Anterior cingulate cortex (tissue), 58 donors: ENCODE results near the gene SPATA13.
"Not testable (repeated sequence)": the region's sequence is repeated elsewhere in the genome, so short reads cannot be mapped to it uniquely, and the experiment has no call there.

ENCODE experiments used
- DNase-seq, 58 donors: peaks; one replicate each; lab custom pipeline; 2025; lab: John Stamatoyannopoulos, UW

SPATA13 gene

GRCh38 chr13:24341439-24341838 lies 180.9 kb downstream of the SPATA13 start:
- no peak for DNase-seq

- no peak for DNase-seq
These were observed 187.9 kb downstream of the SPATA13 start for GRCh38 chr13:24348385-24348784.

- no peak for DNase-seq
These were observed 188.4 kb downstream of the SPATA13 start for GRCh38 chr13:24348797-24349515.

- not testable (repeated sequence) for DNase-seq
These were observed 189.5 kb downstream of the SPATA13 start for GRCh38 chr13:24349778-24350664.

- DNase-seq: no peak
These were observed 190.9 kb downstream of the SPATA13 start for GRCh38 chr13:24351423-24351822.

- DNase-seq: no peak
These were observed 193.2 kb downstream of the SPATA13 start for GRCh38 chr13:24353736-24354135.

- DNase-seq: no peak
These were observed 194.6 kb downstream of the SPATA13 start for GRCh38 chr13:24355103-24355502.

- DNase-seq: no peak
These were observed 195.8 kb downstream of the SPATA13 start for GRCh38 chr13:24356270-24356669.
